ENCODE results near the gene TSPAN17. TPM values are rescaled to one million over a fixed set of nuclear protein-coding genes. Genes with fewer than 3 reads are reported as not detected.

TSPAN17 gene
- total RNA-seq, 2 donors from 2014 or later: 15.0 to 20.4 TPM

GRCh38 chr5:176658007-176658599 is 10.8 kb downstream of the TSPAN17 start:
- Histone ChIP-seq H3K4me3 (no peak overlapping the region), H3K36me3 (peaks cover 19% of the 10 kb centered on the region), H3K9me3 (no peaks in the 10 kb centered on the region), H3K27me3 (no peaks in the 10 kb centered on the region), H3K4me1 (peaks cover 0 to 12% of the 10 kb centered on the region in 2 donors), H3K27ac (no peak overlapping the region)
- TF ChIP-seq CTCF (IDR thresholded peaks at IDR 0.05): peak; percentile 73 to 93
- peak; percentile 81 for DNase-seq (ENCODE audit: low spot score)

- Histone ChIP-seq H3K27ac (no peak overlapping the region), H3K36me3 (peaks cover 12% of the 10 kb centered on the region), H3K27me3 (no peaks in the 10 kb centered on the region), H3K4me1 (peaks cover 0 to 12% of the 10 kb centered on the region in 2 donors), H3K4me3 (no peak overlapping the region), H3K9me3 (no peaks in the 10 kb centered on the region)
- TF ChIP-seq CTCF (IDR thresholded peaks at IDR 0.05): no peak
- no peak for DNase-seq (ENCODE audit: low spot score)
Observed at GRCh38 chr5:176658817-176659511, 11.7 kb downstream of the TSPAN17 start.

GRCh38 chr5:176659512-176659839 is 12.2 kb downstream of the TSPAN17 start:
- Histone ChIP-seq H3K4me3 (no peak overlapping the region), H3K36me3 (peaks cover 12% of the 10 kb centered on the region), H3K9me3 (no peaks in the 10 kb centered on the region), H3K4me1 (peaks cover 0 to 12% of the 10 kb centered on the region in 2 donors), H3K27ac (no peak overlapping the region), H3K27me3 (no peaks in the 10 kb centered on the region)
- no peak for TF ChIP-seq CTCF (IDR thresholded peaks at IDR 0.05)
- DNase-seq (ENCODE audit: low spot score): no peak

- Histone ChIP-seq H3K27me3 (no peaks in the 10 kb centered on the region), H3K4me1 (peaks cover 0 to 12% of the 10 kb centered on the region in 2 donors), H3K27ac (no peak overlapping the region), H3K4me3 (no peak overlapping the region), H3K36me3 (peaks cover 9% of the 10 kb centered on the region), H3K9me3 (no peaks in the 10 kb centered on the region)
- DNase-seq (ENCODE audit: low spot score): no peak
- TF ChIP-seq CTCF (IDR thresholded peaks at IDR 0.05): no peak
Observed at GRCh38 chr5:176659860-176660461, 12.7 kb downstream of the TSPAN17 start.

- Histone ChIP-seq H3K27me3 (no peaks in the 10 kb centered on the region), H3K4me3 (no peak overlapping the region), H3K36me3 (peaks cover 7% of the 10 kb centered on the region), H3K9me3 (no peaks in the 10 kb centered on the region), H3K27ac (no peak overlapping the region), H3K4me1 (peaks cover 0 to 12% of the 10 kb centered on the region in 2 donors)
- no peak for DNase-seq (ENCODE audit: low spot score)
- TF ChIP-seq CTCF (IDR thresholded peaks at IDR 0.05): no peak
Observed at GRCh38 chr5:176660530-176660859, 13.2 kb downstream of the TSPAN17 start.

Data from right atrium auricular region (tissue), 2 donors.